ENCODE measurements around the gene GLIS1.

The GLIS1 gene

GRCh38 chr1:53735681-53736080, 3.3 kb downstream of the GLIS1 start:
- DNase-seq, result no peak

GRCh38 chr1:53735261-53735660, 3.7 kb downstream of the GLIS1 start:
- DNase-seq, result no peak

GRCh38 chr1:53734650-53735211, 4.2 kb downstream of the GLIS1 start:
- no peak for DNase-seq

GRCh38 chr1:53733975-53734649, 4.9 kb downstream of the GLIS1 start:
- DNase-seq, result no peak

- no peak for DNase-seq
Observed at GRCh38 chr1:53733447-53733931, 5.5 kb downstream of the GLIS1 start.

- DNase-seq, result no peak
Observed at GRCh38 chr1:53732912-53733317, 6.0 kb downstream of the GLIS1 start.

GRCh38 chr1:53732409-53732808, 6.6 kb downstream of the GLIS1 start:
- no peak for DNase-seq

- no peak for DNase-seq
Observed at GRCh38 chr1:53731779-53732305, 7.1 kb downstream of the GLIS1 start.

- no peak for DNase-seq
Observed at GRCh38 chr1:53731043-53731600, 7.8 kb downstream of the GLIS1 start.

GRCh38 chr1:53730224-53730865, 8.6 kb downstream of the GLIS1 start:
- DNase-seq, result no peak

GRCh38 chr1:53729456-53730223, 9.3 kb downstream of the GLIS1 start:
- DNase-seq, result no peak

- DNase-seq, result no peak
Observed at GRCh38 chr1:53728702-53729455, 10.1 kb downstream of the GLIS1 start.

- no peak for DNase-seq
Observed at GRCh38 chr1:53728196-53728595, 10.8 kb downstream of the GLIS1 start.

- no peak for DNase-seq
Observed at GRCh38 chr1:53727461-53728092, 11.4 kb downstream of the GLIS1 start.

GRCh38 chr1:53726009-53726600, 12.9 kb downstream of the GLIS1 start:
- DNase-seq, result no peak

- no peak for DNase-seq
Observed at GRCh38 chr1:53725238-53725689, 13.7 kb downstream of the GLIS1 start.

- DNase-seq, result no peak
Observed at GRCh38 chr1:53722025-53722424, 16.9 kb downstream of the GLIS1 start.

GRCh38 chr1:53721088-53721487, 17.9 kb downstream of the GLIS1 start:
- DNase-seq, result no peak

- DNase-seq, result no peak
Observed at GRCh38 chr1:53719469-53719868, 19.5 kb downstream of the GLIS1 start.

- DNase-seq, result no peak
Observed at GRCh38 chr1:53718443-53718842, 20.5 kb downstream of the GLIS1 start.

All from activated CD4-positive, CD25-positive, alpha-beta regulatory T cell (primary cell).